Osteoblast (primary cell): ENCODE data around the gene NCK2. TPM values are rescaled to one million over a fixed set of nuclear protein-coding genes. Genes with fewer than 3 reads are reported as not detected.

Experiments
- DNase-seq: peaks from one replicate; pipeline ENCODE4 v3.0.0; 2011; ENCODE audit warnings: low spot score, mixed read lengths; ENCODE audit not compliant: insufficient read length; ENCODE audit errors: missing footprints
- H2AFZ ChIP-seq: 2 replicates; pipeline ENCODE4 v1.6.0; 2011; ENCODE audit warnings: mild to moderate bottlenecking, low read length
- H3K27ac ChIP-seq: 2 replicates; pipeline ENCODE4 v1.5.1; 2011; ENCODE audit warnings: mild to moderate bottlenecking, low read depth, low read length, moderate library complexity
- H3K27me3 ChIP-seq: 2 replicates; pipeline ENCODE4 v1.6.0; 2012; ENCODE audit warnings: mild to moderate bottlenecking, control low read depth, inconsistent platforms, low read length, moderate library complexity; ENCODE audit not compliant: insufficient read depth
- H3K36me3 ChIP-seq: 2 replicates; pipeline ENCODE4 v1.5.1; 2011; ENCODE audit warnings: mild to moderate bottlenecking, low read length, control low read depth, moderate library complexity; ENCODE audit not compliant: insufficient read depth
- H3K4me1 ChIP-seq: 2 replicates; pipeline ENCODE4 v1.5.1; 2011; ENCODE audit warnings: mild to moderate bottlenecking, low read length, control low read depth, moderate library complexity; ENCODE audit not compliant: insufficient read depth
- H3K4me2 ChIP-seq: 2 replicates; pipeline ENCODE4 v1.6.0; 2011; ENCODE audit warnings: mild to moderate bottlenecking, low read length; ENCODE audit not compliant: insufficient read depth
- H3K4me3 ChIP-seq: fragments of 200-600 bp; sonication (generic); 3 replicates; pipeline ENCODE4 v1.5.1; 2012; ENCODE audit warnings: mild to moderate bottlenecking, low read length, inconsistent platforms; ENCODE audit not compliant: insufficient read depth
- H3K79me2 ChIP-seq: 2 replicates; pipeline ENCODE4 v1.6.0; 2012; ENCODE audit warnings: mild to moderate bottlenecking, low read length, control low read depth, inconsistent platforms; ENCODE audit not compliant: insufficient read depth
- H3K9me3 ChIP-seq: 2 replicates; pipeline ENCODE4 v1.5.1; 2011; ENCODE audit warnings: low read depth, low read length, control low read depth
- H4K20me1 ChIP-seq: 2 replicates; pipeline ENCODE4 v1.6.0; 2012; ENCODE audit warnings: mild to moderate bottlenecking, low read length, control low read depth; ENCODE audit not compliant: insufficient read depth
- total RNA-seq: library from RNA; depleted of rRNA; stranded (reverse); fragments of >200 nt; gene quantifications from 2 replicates; pipeline ENCODE4 v1.2.3, GENCODE V29; 2012
- TF ChIP-seq, protein P1 (sequence below): IDR thresholded peaks from 2 replicates; pipeline ENCODE4 v1.5.1; 2011; ENCODE audit warnings: mild to moderate bottlenecking, low read depth, low read length, moderate library complexity; ENCODE audit errors: extremely low read depth

Gene NCK2
- total RNA-seq, 1 donor = 28.6 TPM

DNA sequence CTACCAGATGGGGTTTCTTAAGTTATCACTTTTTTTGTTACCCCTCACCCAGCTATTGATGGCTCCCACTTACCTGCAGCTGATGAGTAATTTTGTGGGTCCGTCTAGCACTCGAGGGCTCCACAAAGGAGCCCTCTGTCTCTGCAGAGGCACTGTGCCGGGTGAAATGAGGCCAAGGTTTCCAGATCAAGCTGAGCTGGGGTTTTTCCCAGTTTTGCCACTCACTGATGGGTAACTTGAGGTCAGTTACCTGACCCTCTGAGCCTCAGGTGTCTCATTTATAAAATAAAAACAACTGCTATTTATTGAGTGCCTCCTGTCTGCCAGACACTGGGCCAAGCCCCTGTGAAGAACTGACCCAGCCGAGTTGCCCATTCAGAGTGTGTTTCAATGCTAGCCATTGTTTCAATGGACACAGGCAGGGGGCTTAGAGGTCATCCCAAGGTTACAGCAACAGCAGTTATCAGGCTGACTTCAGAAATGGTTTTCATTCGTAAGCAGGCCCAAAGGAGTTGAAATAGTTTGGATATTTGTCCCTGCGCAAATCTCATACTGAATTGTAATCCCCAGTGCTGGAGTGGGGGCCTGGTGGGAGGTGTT, 192.9 kb downstream of the NCK2 start:
- Histone ChIP-seq H3K4me3 (no peak overlapping the region), H3K27me3 (no peaks in the 10 kb centered on the region), H3K27ac (no peak overlapping the region), H3K4me2 (no peak overlapping the region), H4K20me1 (no peaks in the 10 kb centered on the region), H3K4me1 (no peaks in the 10 kb centered on the region), H3K36me3 (no peaks in the 10 kb centered on the region), H2AFZ (no peak overlapping the region), H3K9me3 (no peaks in the 10 kb centered on the region), H3K79me2 (no peaks in the 10 kb centered on the region)
- TF ChIP-seq, protein P1, sequence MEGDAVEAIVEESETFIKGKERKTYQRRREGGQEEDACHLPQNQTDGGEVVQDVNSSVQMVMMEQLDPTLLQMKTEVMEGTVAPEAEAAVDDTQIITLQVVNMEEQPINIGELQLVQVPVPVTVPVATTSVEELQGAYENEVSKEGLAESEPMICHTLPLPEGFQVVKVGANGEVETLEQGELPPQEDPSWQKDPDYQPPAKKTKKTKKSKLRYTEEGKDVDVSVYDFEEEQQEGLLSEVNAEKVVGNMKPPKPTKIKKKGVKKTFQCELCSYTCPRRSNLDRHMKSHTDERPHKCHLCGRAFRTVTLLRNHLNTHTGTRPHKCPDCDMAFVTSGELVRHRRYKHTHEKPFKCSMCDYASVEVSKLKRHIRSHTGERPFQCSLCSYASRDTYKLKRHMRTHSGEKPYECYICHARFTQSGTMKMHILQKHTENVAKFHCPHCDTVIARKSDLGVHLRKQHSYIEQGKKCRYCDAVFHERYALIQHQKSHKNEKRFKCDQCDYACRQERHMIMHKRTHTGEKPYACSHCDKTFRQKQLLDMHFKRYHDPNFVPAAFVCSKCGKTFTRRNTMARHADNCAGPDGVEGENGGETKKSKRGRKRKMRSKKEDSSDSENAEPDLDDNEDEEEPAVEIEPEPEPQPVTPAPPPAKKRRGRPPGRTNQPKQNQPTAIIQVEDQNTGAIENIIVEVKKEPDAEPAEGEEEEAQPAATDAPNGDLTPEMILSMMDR = no peak
- no peak for DNase-seq
